ENCODE measurements around the gene PTMS. TPM values are rescaled to one million over a fixed set of nuclear protein-coding genes. Genes with fewer than 3 reads are reported as not detected.
"Not testable (repeated sequence)": the region's sequence is repeated elsewhere in the genome, so short reads cannot be mapped to it uniquely, and the experiment has no call there.

PTMS gene
- total and polyA plus RNA-seq, 8 donors: 22.8 to 363 (median 156) TPM

- Histone ChIP-seq H3K27me3 (no peaks in the 10 kb centered on the region), H3K36me3 (peaks cover 10 to 23% (median 21%) of the 10 kb centered on the region in 4 donors), H3K4me1 (peaks cover 0 to 7% (median 0%) of the 10 kb centered on the region in 4 donors), H3K9me3 (no peaks in the 10 kb centered on the region), H3K27ac (no peak overlapping the region), H3K4me3 (no peak overlapping the region)
- DNase-seq: no peak
- intact Hi-C loops (cut with DNase I; ENCODE audit: low total_unique reads): loop anchor here (10.0 kb wide), 1 partner anchor 82 kb away; the partner anchor contains the start of genes GPR162 and P3H3
- TF ChIP-seq POLR2A (IDR thresholded peaks at IDR 0.05) (no peak), EP300 (IDR thresholded peaks at IDR 0.05) (no peak), POLR2AphosphoS5 (IDR thresholded peaks at IDR 0.05) (no peak)
- TF ChIP-seq, protein P1, sequence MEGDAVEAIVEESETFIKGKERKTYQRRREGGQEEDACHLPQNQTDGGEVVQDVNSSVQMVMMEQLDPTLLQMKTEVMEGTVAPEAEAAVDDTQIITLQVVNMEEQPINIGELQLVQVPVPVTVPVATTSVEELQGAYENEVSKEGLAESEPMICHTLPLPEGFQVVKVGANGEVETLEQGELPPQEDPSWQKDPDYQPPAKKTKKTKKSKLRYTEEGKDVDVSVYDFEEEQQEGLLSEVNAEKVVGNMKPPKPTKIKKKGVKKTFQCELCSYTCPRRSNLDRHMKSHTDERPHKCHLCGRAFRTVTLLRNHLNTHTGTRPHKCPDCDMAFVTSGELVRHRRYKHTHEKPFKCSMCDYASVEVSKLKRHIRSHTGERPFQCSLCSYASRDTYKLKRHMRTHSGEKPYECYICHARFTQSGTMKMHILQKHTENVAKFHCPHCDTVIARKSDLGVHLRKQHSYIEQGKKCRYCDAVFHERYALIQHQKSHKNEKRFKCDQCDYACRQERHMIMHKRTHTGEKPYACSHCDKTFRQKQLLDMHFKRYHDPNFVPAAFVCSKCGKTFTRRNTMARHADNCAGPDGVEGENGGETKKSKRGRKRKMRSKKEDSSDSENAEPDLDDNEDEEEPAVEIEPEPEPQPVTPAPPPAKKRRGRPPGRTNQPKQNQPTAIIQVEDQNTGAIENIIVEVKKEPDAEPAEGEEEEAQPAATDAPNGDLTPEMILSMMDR (IDR thresholded peaks at IDR 0.05): no peak
- 67 to 76% (median 73%) methylated on average over 3 of the region's 3 CpGs for WGBS, 5 donors
Measured at GRCh38 chr12:6742834-6743233, 23.3 kb upstream of the PTMS start.

- H3K27me3 ChIP-seq, H3K9me3 ChIP-seq, DNase-seq, H3K27ac ChIP-seq, H3K4me3 ChIP-seq, H3K4me1 ChIP-seq: not testable (repeated sequence)
- intact Hi-C loops (cut with DNase I; ENCODE audit: low total_unique reads): loop anchor here (10.0 kb wide), 1 partner anchor 82 kb away; the partner anchor contains the start of genes GPR162 and P3H3
- WGBS, 5 donors: 33 to 55% (median 47%) methylated on average over 7 of the region's 7 CpGs
- peaks cover 14 to 27% (median 26%) of the 10 kb centered on the region in 4 donors for H3K36me3 ChIP-seq
Measured at GRCh38 chr12:6743300-6743699, 22.9 kb upstream of the PTMS start.

GRCh38 chr12:6745741-6746525 lies 20.2 kb upstream of the PTMS start:
- TF ChIP-seq POLR2A (IDR thresholded peaks at IDR 0.05): no peak
- no peak for TF ChIP-seq POLR2AphosphoS5 (IDR thresholded peaks at IDR 0.05)
- TF ChIP-seq, protein P1 (IDR thresholded peaks at IDR 0.05): no peak
- no peak for TF ChIP-seq EP300 (IDR thresholded peaks at IDR 0.05)
- H3K9me3 ChIP-seq: no peaks in the 10 kb centered on the region

DNA sequence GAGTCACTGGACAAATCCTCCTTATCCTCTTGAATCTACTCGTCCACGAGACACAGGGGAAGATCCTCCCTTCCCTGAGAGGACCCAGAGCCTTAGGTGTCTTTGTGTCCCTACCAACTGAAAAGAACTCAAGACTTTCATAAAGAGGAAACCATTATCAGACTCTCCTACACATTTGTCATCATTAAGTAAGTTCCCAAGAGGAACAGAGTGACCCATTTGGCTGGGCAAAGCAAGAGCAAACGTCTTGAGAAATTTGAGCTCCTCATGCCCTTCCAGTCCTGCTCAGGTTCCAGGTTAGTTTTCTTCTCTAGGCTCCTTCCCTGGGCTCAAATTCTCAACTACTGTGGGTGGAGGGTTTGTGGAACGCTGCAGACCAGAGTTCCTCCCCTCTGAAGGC lies 18.9 kb upstream of the PTMS start:
- Histone ChIP-seq H3K27ac (no peak overlapping the region), H3K27me3 (no peaks in the 10 kb centered on the region), H3K4me1 (peaks cover 6 to 25% (median 13%) of the 10 kb centered on the region in 4 donors), H3K4me3 (no peak overlapping the region), H3K36me3 (peaks cover 49 to 65% (median 63%) of the 10 kb centered on the region in 4 donors), H3K9me3 (no peaks in the 10 kb centered on the region)
- 66 to 76% (median 71%) methylated on average over 4 of the region's 4 CpGs for WGBS, 5 donors
- intact Hi-C loops (cut with DNase I; ENCODE audit: low total_unique reads): loop anchor here (10.0 kb wide), 1 partner anchor 78 kb away; the partner anchor contains the start of genes GPR162 and P3H3
- no peak for DNase-seq
- TF ChIP-seq POLR2A (IDR thresholded peaks at IDR 0.05) (no peak), EP300 (IDR thresholded peaks at IDR 0.05) (no peak), POLR2AphosphoS5 (IDR thresholded peaks at IDR 0.05) (no peak)
- TF ChIP-seq, protein P1 (IDR thresholded peaks at IDR 0.05): no peak

More at GRCh38 chr12:6745741-6746525, 20.2 kb upstream of the PTMS start:
- Histone ChIP-seq H3K36me3 (peaks cover 41 to 54% (median 52%) of the 10 kb centered on the region in 4 donors), H3K4me3 (no peak overlapping the region), H3K27me3 (no peaks in the 10 kb centered on the region), H3K4me1 (peaks cover 0 to 12% (median 3%) of the 10 kb centered on the region in 4 donors), H3K27ac (peak overlapping the region in 4 of 5 donors; percentile 13 to 68 (median 56))
- DNase-seq: no peak
- 55 to 69% (median 66%) methylated on average over 9 to 13 of the region's 13 CpGs for WGBS, 5 donors
- intact Hi-C loops (cut with DNase I; ENCODE audit: low total_unique reads): loop anchor here (10.0 kb wide), 1 partner anchor 79 kb away; the partner anchor contains the start of genes GPR162 and P3H3
